AG04450 (cell line): ENCODE results near the gene SEZ6. TPM values are rescaled to one million over a fixed set of nuclear protein-coding genes. Genes with fewer than 3 reads are reported as not detected.
A peak's percentile ranks its signal among the peaks of the same experiment; 100 is the strongest.

Experiments
- CTCF ChIA-PET: fragments of 300-600, 350-600 bp; formaldehyde crosslinking; extraction: SDS; loops from one replicate; lab custom pipeline; 2022; ENCODE audit warnings: antibody characterized with exemption, inconsistent platforms; lab: Charles Lee
- POLR2A ChIA-PET: fragments of 350-600 bp; formaldehyde crosslinking; extraction: SDS; loops from one replicate; lab custom pipeline; 2021; ENCODE audit warnings: antibody characterized with exemption, inconsistent platforms; lab: Yijun Ruan, JAX
- DNase-seq: peaks from one replicate; pipeline ENCODE4 v3.0.0-alpha.2; 2011; ENCODE audit warnings: low read depth, low spot score
- H3K27ac ChIP-seq: one replicate; pipeline ENCODE4 v1.5.1; 2012; ENCODE audit warnings: low read depth, low read length, control low read depth
- H3K27me3 ChIP-seq: one replicate; pipeline ENCODE4 v1.6.0; 2012; ENCODE audit warnings: low read length; ENCODE audit not compliant: control insufficient read depth, insufficient read depth
- H3K4me3 ChIP-seq: 2 replicates; pipeline ENCODE4 v1.5.1; 2011; ENCODE audit warnings: mild to moderate bottlenecking, low read depth, low read length, control low read depth
- H3K9me3 ChIP-seq: 2 replicates; pipeline ENCODE4 v1.5.1; 2012; ENCODE audit warnings: low read length; ENCODE audit not compliant: control insufficient read depth, insufficient read depth
- CTCF ChIP-seq: IDR thresholded peaks from 2 replicates; pipeline ENCODE4 v1.5.1; 2011; ENCODE audit warnings: low read depth, low read length, control low read depth, inconsistent platforms
- polyA minus RNA-seq: library from RNA; depleted of rRNA, polyadenylated mRNA; stranded (reverse); fragments of >200 nt; gene quantifications from 2 replicates; pipeline ENCODE4 v1.2.3, GENCODE V29; 2011; rRNA and poly(A)+ RNA removed
- polyA plus RNA-seq: library from polyadenylated mRNA; depleted of rRNA; stranded (reverse); fragments of >200 nt; gene quantifications from 2 replicates; pipeline ENCODE4 v1.2.3, GENCODE V29; 2011; rRNA removed

Gene SEZ6
- polyA plus RNA-seq (not detected in 2 replicates), polyA minus RNA-seq (not detected in 2 replicates)

GRCh38 chr17:29005936-29006511 lies at the start of gene SEZ6:
Gene SEZ6 (minus strand): TSS chr17:29006033. CDS start chr17:29005869, 164 bp downstream.
- peak; percentile 7 for DNase-seq
- H3K27ac ChIP-seq, result no peak within 1 kb of the TSS
- H3K27me3 ChIP-seq, result peaks cover 70% of the 10 kb centered on the region
- no peaks in the 10 kb centered on the region; the same call in 1 of the 2 replicates for H3K9me3 ChIP-seq
- TF ChIP-seq CTCF, result no peak
- CTCF ChIA-PET, result no interaction called here
- H3K4me3 ChIP-seq, result no peak within 1 kb of the TSS
- POLR2A ChIA-PET, result no interaction called here

- Histone ChIP-seq H3K27ac (no peak overlapping the region), H3K4me3 (no peak overlapping the region), H3K9me3 (no peaks in the 10 kb centered on the region), H3K27me3 (peaks cover 44% of the 10 kb centered on the region)
- ChIA-PET CTCF (interaction anchor here (1.0 to 1.2 kb wide), 2 partner anchors 57 to 63 kb away, joined by 3 to 4 read pairs; no protein-coding TSS in a partner anchor), POLR2A (no interaction called here)
- no peak for TF ChIP-seq CTCF
- no peak for DNase-seq
Observed at GRCh38 chr17:29054835-29055234, 49.0 kb upstream of the SEZ6 start.

- no peak overlapping the region for H3K4me3 ChIP-seq
- ChIA-PET POLR2A (no interaction called here), CTCF (no interaction called here)
- H3K27me3 ChIP-seq, result peaks cover 59% of the 10 kb centered on the region
- DNase-seq, result no peak
- TF ChIP-seq CTCF, result no peak
- no peaks in the 10 kb centered on the region for H3K9me3 ChIP-seq
- no peak overlapping the region for H3K27ac ChIP-seq
Observed at GRCh38 chr17:29051731-29052130, 45.9 kb upstream of the SEZ6 start.

GRCh38 chr17:29051194-29051593 lies 45.4 kb upstream of the SEZ6 start:
- Histone ChIP-seq H3K4me3 (no peak overlapping the region), H3K27ac (no peak overlapping the region), H3K27me3 (peaks cover 61% of the 10 kb centered on the region), H3K9me3 (no peaks in the 10 kb centered on the region)
- no peak for TF ChIP-seq CTCF
- POLR2A ChIA-PET, result no interaction called here
- no peak for DNase-seq
- CTCF ChIA-PET, result no interaction called here

- H3K9me3 ChIP-seq, result no peaks in the 10 kb centered on the region
- TF ChIP-seq CTCF, result no peak
- ChIA-PET POLR2A (no interaction called here), CTCF (no interaction called here)
- no peak overlapping the region for H3K27ac ChIP-seq
- peaks cover 62% of the 10 kb centered on the region for H3K27me3 ChIP-seq
- DNase-seq, result no peak
- no peak overlapping the region for H3K4me3 ChIP-seq
Observed at GRCh38 chr17:29050176-29050575, 44.3 kb upstream of the SEZ6 start.
